Measurements from ENCODE around the gene RMND5B. TPM values are rescaled to one million over a fixed set of nuclear protein-coding genes. Genes with fewer than 3 reads are reported as not detected.

Gene RMND5B
- total and polyA plus RNA-seq, 2 donors (not counting 1 experiment from before 2014, with no cell fraction given), result 46.1 to 52.7 TPM

GRCh38 chr5:178186427-178186826 lies 55.6 kb downstream of the RMND5B start:
- DNase-seq (no peak), ATAC-seq (ENCODE audit: low read depth) (no peak)
- H3K79me2 ChIP-seq (ENCODE audit: control insufficient read depth, insufficient read depth, low read length), result no peaks in the 10 kb centered on the region
- H3K27ac ChIP-seq (ENCODE audit: low read length in 2 of 2), result no peak overlapping the region
- H3K9me3 Mint-ChIP-seq (ENCODE audit: insufficient read depth), result no peaks in the 10 kb centered on the region
- TF ChIP-seq CTCF (IDR thresholded peaks at IDR 0.05) (no peak), EZH2 (IDR thresholded peaks at IDR 0.05; ENCODE audit: borderline replicate concordance, insufficient read depth, low read depth, low read length, poor library complexity, severe bottlenecking) (no peak)
- H3K27me3 ChIP-seq (replicated peaks in 1 of 4; ENCODE audit: control extremely low read depth in 1 of 4, control insufficient read depth in 3 of 4, insufficient read depth in 4 of 4, low read length in 3 of 4), result no peaks in the 10 kb centered on the region
- H3K4me1 Mint-ChIP-seq, result peaks cover 7% of the 10 kb centered on the region
- H3K4me1 ChIP-seq (ENCODE audit: control insufficient read depth in 2 of 2, insufficient read depth in 2 of 2, low read length in 2 of 2), result no peaks in the 10 kb centered on the region
- intact Hi-C loops (cut with micrococcal nuclease), result no loop called here
- H3K4me3 Mint-ChIP-seq, result no peak overlapping the region
- H3K9ac ChIP-seq (ENCODE audit: low read length), result no peak overlapping the region
- H4K20me1 ChIP-seq (ENCODE audit: control insufficient read depth, insufficient read depth, low read length, poor library complexity, severe bottlenecking), result no peaks in the 10 kb centered on the region
- H2AFZ ChIP-seq (ENCODE audit: insufficient read depth, low read depth, low read length, poor library complexity, severe bottlenecking), result no peak overlapping the region
- H3K27ac Mint-ChIP-seq, result no peak overlapping the region
- no peak overlapping the region for H3K4me2 ChIP-seq (replicated peaks; ENCODE audit: low read depth, low read length, poor library complexity, severe bottlenecking)
- POLR2A ChIA-PET, result no interaction called here
- H3K9me3 ChIP-seq (ENCODE audit: control extremely low read depth in 1 of 3, control insufficient read depth in 2 of 3, insufficient read depth in 1 of 3, low read length in 2 of 3), result no peaks in the 10 kb centered on the region
- WGBS (ENCODE audit: insufficient coverage), result 69% methylated on average over 5 of the region's 6 CpGs
- no peak overlapping the region for H3K4me3 ChIP-seq (ENCODE audit: control extremely low read depth in 1 of 5, extremely low read depth in 1 of 5, insufficient read depth in 1 of 5, low read depth in 2 of 5, low read length in 4 of 5)
- H3K27me3 Mint-ChIP-seq, result peaks cover 17% of the 10 kb centered on the region
- CTCF ChIA-PET, result no interaction called here
- no peaks in the 10 kb centered on the region for H3K36me3 ChIP-seq (replicated peaks in 1 of 2; ENCODE audit: control extremely low read depth in 1 of 2, control insufficient read depth in 1 of 2, extremely low read depth in 1 of 2, insufficient read depth in 2 of 2, low read length in 1 of 2)

- H4K20me1 ChIP-seq (ENCODE audit: control insufficient read depth, insufficient read depth, low read length, poor library complexity, severe bottlenecking), result no peaks in the 10 kb centered on the region
- no peaks in the 10 kb centered on the region for H3K4me1 ChIP-seq (ENCODE audit: control insufficient read depth in 2 of 2, insufficient read depth in 2 of 2, low read length in 2 of 2)
- no peaks in the 10 kb centered on the region for H3K9me3 ChIP-seq (ENCODE audit: control extremely low read depth in 1 of 3, control insufficient read depth in 2 of 3, insufficient read depth in 1 of 3, low read length in 2 of 3)
- TF ChIP-seq EZH2 (IDR thresholded peaks at IDR 0.05; ENCODE audit: borderline replicate concordance, insufficient read depth, low read depth, low read length, poor library complexity, severe bottlenecking), result no peak
- TF ChIP-seq CTCF (IDR thresholded peaks at IDR 0.05), result no peak
- no peak within 1 kb of the TSS for H3K27ac Mint-ChIP-seq
- H3K9ac ChIP-seq (ENCODE audit: low read length), result no peak within 1 kb of the TSS
- POLR2A ChIA-PET, result no interaction called here
- ATAC-seq (ENCODE audit: low read depth), result no peak
- no peaks in the 10 kb centered on the region for H3K36me3 ChIP-seq (replicated peaks in 1 of 2; ENCODE audit: control extremely low read depth in 1 of 2, control insufficient read depth in 1 of 2, extremely low read depth in 1 of 2, insufficient read depth in 2 of 2, low read length in 1 of 2)
- H3K27me3 Mint-ChIP-seq, result peaks cover 19% of the 10 kb centered on the region
- intact Hi-C loops (cut with micrococcal nuclease), result no loop called here
- H2AFZ ChIP-seq (ENCODE audit: insufficient read depth, low read depth, low read length, poor library complexity, severe bottlenecking), result no peak within 1 kb of the TSS
- H3K79me2 ChIP-seq (ENCODE audit: control insufficient read depth, insufficient read depth, low read length), result no peaks in the 10 kb centered on the region
- no peak within 1 kb of the TSS for H3K4me3 ChIP-seq (ENCODE audit: control extremely low read depth in 1 of 5, extremely low read depth in 1 of 5, insufficient read depth in 1 of 5, low read depth in 2 of 5, low read length in 4 of 5)
- H3K4me1 Mint-ChIP-seq, result peaks cover 6% of the 10 kb centered on the region
- no peak for DNase-seq
- no peaks in the 10 kb centered on the region for H3K27me3 ChIP-seq (replicated peaks in 1 of 4; ENCODE audit: control extremely low read depth in 1 of 4, control insufficient read depth in 3 of 4, insufficient read depth in 4 of 4, low read length in 3 of 4)
- no peak within 1 kb of the TSS for H3K27ac ChIP-seq (ENCODE audit: low read length in 2 of 2)
- 94% methylated on average over 22 of the region's 27 CpGs for WGBS (ENCODE audit: insufficient coverage)
- CTCF ChIA-PET, result no interaction called here
- H3K9me3 Mint-ChIP-seq (ENCODE audit: insufficient read depth), result no peaks in the 10 kb centered on the region
- H3K4me2 ChIP-seq (replicated peaks; ENCODE audit: low read depth, low read length, poor library complexity, severe bottlenecking), result no peak within 1 kb of the TSS
- no peak within 1 kb of the TSS for H3K4me3 Mint-ChIP-seq
Measured at GRCh38 chr5:178187014-178187413, 56.2 kb downstream of the RMND5B start, which contains the start of gene GMCL2. Gene GMCL2, minus strand, starts transcription at chr5:178187371. Its CDS starts 72 bp downstream, at chr5:178187299.
